ENCODE results near the gene RPS27L. TPM values are rescaled to one million over a fixed set of nuclear protein-coding genes. Genes with fewer than 3 reads are reported as not detected.
"Not testable (repeated sequence)": the region's sequence is repeated elsewhere in the genome, so short reads cannot be mapped to it uniquely, and the experiment has no call there.

The RPS27L gene
- total RNA-seq, 1 experiment from 2014 or later, result 166 TPM

- no peak for DNase-seq (ENCODE audit: low spot score)
- in situ Hi-C loops (cut with HindIII; ENCODE audit: low sequenced_read_pairs), result no loop called here
These were observed 46.8 kb downstream of the RPS27L start for GRCh38 chr15:63110428-63111026.

DNA sequence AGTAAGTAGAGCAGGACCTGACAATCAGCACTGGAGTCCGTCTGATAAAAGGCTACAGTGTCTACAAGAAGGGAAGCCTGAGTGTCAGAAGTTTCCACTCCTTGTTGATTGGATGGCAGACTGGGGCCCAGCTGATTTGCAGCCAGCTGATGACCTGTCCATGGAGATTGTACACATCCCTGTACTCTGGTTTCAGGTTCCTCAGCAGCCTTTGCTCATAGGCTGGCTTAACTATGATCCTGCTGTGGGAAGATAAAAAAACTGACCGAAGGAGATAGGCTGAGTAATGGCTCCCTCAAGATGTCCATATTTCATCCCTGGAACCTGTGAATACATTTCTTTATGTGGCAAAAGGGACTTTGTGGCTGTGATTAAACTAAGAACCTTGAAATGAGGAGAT, 47.4 kb downstream of the RPS27L start:
- no peak for DNase-seq (ENCODE audit: low spot score)
- in situ Hi-C loops (cut with HindIII; ENCODE audit: low sequenced_read_pairs), result no loop called here

GRCh38 chr15:63109498-63109897, 47.8 kb downstream of the RPS27L start:
- in situ Hi-C loops (cut with HindIII; ENCODE audit: low sequenced_read_pairs), result no loop called here
- no peak for DNase-seq (ENCODE audit: low spot score)

DNA sequence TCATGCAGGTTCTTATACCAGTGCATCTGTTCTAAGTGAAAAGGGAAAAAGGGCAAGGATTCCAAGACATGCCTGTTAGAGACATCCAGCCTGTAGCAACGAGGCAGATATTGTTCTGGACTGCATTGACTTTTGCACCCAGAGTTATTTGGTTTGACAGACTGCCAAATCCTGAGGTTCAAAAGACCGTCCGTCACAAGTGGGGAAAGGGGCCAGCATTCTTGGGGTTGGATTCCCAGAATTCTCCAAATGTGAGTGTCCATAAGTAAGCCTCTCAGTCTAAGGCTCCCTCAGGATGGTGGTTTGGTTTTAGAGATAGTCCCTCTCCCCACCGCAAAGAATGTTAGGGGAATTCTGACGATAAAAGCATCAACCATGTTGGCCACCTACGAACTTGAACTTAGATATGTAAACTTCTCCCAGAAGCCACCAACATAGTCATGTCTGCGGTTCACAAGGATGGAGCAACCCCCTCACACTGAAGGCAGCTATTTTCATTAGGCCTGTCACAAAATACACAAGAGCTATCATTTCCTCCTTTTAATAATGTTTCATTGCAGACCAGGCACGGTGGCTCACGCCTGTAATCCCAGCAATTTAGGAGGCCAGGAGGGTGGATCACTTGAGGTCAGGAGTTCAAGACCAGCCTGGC, 49.3 kb downstream of the RPS27L start:
- in situ Hi-C loops (cut with HindIII; ENCODE audit: low sequenced_read_pairs), result no loop called here
- no peak for DNase-seq (ENCODE audit: low spot score)

DNA sequence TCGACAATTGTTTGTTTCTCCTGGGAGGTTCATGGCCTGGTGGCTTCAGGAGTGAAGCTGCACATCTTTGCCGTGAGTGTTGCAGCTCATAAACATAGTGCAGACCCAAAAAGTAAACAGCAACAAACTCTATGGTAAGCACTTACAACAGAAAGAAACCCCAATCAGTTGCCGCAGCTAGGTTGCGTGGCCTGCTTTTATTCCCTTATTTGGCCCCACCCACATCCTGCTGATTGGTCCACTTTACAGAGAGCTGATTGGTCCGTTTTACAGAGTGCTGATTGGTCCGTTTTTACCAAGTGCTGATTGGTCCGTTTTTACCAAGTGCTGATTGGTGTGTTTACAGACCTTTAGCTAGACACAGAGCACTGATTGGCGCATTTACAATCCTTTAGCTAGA, 51.9 kb downstream of the RPS27L start:
- DNase-seq (ENCODE audit: low spot score); in situ Hi-C loops (cut with HindIII; ENCODE audit: low sequenced_read_pairs): not testable (repeated sequence)

DNA sequence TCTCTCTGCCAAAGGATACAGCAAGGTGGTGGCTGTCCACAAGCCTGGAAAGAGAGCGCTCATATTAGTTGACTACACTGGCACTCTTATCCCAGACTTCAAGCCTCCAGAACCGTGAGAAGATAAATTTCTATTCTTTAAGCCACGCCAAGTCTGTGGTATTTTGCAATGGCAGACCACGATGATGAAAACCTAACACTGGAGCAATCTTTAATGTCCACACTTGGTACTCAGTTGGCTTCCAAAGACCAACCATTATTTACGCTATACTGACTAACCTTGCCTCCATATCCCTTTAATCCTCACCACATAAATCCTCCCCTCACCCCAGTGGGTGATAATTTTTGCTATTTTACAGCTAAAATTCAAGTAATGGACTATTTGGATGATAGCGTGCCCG, 52.5 kb downstream of the RPS27L start:
- DNase-seq (ENCODE audit: low spot score), result no peak
- in situ Hi-C loops (cut with HindIII; ENCODE audit: low sequenced_read_pairs), result no loop called here

GRCh38 chr15:63103416-63103815, 53.9 kb downstream of the RPS27L start:
- no peak for DNase-seq (ENCODE audit: low spot score)
- in situ Hi-C loops (cut with HindIII; ENCODE audit: low sequenced_read_pairs), result no loop called here

DNA sequence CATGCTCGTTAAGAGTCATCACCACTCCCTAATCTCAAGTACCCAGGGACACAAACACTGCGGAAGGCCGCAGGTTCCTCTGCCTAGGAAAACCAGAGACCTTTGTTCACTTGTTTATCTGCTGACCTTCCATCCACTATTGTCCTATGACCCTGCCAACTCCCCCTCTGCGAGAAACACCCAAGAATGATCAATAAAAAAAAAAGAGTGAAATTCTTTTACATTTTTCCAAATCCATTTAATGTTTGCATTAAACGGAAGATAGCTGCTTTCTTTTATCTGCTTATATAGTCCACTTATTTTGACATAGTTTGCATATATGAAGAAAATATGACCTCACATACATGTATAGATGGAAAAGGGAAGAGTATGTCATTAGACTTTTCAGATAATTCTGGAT, 57.7 kb downstream of the RPS27L start:
- in situ Hi-C loops (cut with HindIII; ENCODE audit: low sequenced_read_pairs); DNase-seq (ENCODE audit: low spot score): not testable (repeated sequence)

DNA sequence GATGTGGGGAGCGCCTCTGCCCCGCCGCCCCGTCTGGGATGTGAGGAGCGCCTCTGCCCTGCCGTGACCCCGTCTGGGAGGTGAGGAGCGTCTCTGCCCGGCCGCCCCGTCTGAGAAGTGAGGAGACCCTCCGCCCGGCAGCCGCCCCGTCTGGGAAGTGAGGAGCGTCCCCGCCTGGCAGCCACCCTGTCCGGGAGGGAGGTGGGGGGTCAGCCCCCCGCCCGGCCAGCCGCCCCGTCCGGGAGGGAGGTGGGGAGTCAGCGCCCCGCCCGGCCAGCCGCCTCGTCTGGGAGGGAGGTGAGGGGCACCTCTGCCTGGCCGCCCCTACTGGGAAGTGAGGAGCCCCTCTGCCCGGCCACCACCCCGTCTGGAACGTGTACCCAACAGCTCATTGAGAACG, 58.4 kb downstream of the RPS27L start:
- in situ Hi-C loops (cut with HindIII; ENCODE audit: low sequenced_read_pairs); DNase-seq (ENCODE audit: low spot score): not testable (repeated sequence)

Other genes with a start within 250 kb of the RPS27L start
- 768 and 828 TPM in 2 replicates for gene TPM1, start 114.7 kb downstream of the RPS27L start, total RNA-seq (2014; rRNA removed; shearing (Covaris generic))
- 8.7 and 17.5 TPM in 2 replicates for gene LACTB, start 35.6 kb downstream of the RPS27L start, total RNA-seq (2014; rRNA removed; shearing (Covaris generic))
- gene RAB8B, start 32.1 kb upstream of the RPS27L start, total RNA-seq (2014; rRNA removed; shearing (Covaris generic)), result 6.3 and 7.8 TPM in 2 replicates
- 6.9 and 7.4 TPM in 2 replicates for gene APH1B, start 120.1 kb upstream of the RPS27L start, total RNA-seq (2014; rRNA removed; shearing (Covaris generic))
- 3.8 and 7.9 TPM in 2 replicates for gene CA12, start 224.4 kb upstream of the RPS27L start, total RNA-seq (2014; rRNA removed; shearing (Covaris generic))